Measurements from ENCODE around the gene MYO18A. TPM values are rescaled to one million over a fixed set of nuclear protein-coding genes. Genes with fewer than 3 reads are reported as not detected.
"Not testable (repeated sequence)": the region's sequence is repeated elsewhere in the genome, so short reads cannot be mapped to it uniquely, and the experiment has no call there.

The MYO18A gene
- total and polyA plus RNA-seq, 2 experiments from 2014 or later: 16.0 to 30.5 TPM

DNA sequence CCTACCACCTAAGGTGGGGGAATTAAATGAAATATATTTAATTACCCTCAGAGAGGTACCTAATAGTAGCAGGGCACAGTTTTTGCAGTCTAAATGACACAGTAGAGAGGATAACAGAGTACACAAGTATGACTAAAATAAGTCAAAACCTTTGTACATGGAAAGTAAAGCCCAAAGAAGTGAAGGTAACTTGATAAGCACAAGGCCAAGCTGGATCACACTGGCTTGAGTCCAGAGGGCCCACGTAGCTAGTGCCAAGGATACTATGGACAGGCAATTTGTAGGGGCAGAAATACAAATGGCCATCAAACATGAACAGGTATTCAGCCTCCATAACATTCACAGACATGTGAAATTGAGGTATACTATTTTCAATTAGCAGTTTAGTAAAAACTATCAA, 7.6 kb downstream of the MYO18A start:
- Histone ChIP-seq H3F3A (ENCODE audit: insufficient read depth) (peaks cover 5% of the 10 kb centered on the region; the same call in 1 of the 2 replicates), H3K27me3 (replicated peaks; ENCODE audit: insufficient read depth) (no peaks in the 10 kb centered on the region), H3K9me2 (ENCODE audit: insufficient read depth) (no peaks in the 10 kb centered on the region), H3K27ac (no peak overlapping the region), H3K4me2 (ENCODE audit: unreplicated experiment) (no peak overlapping the region), H3K36me3 (ENCODE audit: low read depth) (no peaks in the 10 kb centered on the region), H4K20me1 (ENCODE audit: insufficient read depth) (no peaks in the 10 kb centered on the region), H2AFZ (no peak overlapping the region), H3K9me3 (ENCODE audit: low read depth) (no peaks in the 10 kb centered on the region), H3K4me3 (no peak overlapping the region), H3K9ac (no peak overlapping the region), H3K79me2 (ENCODE audit: insufficient read depth) (peaks cover 14% of the 10 kb centered on the region; the same call in 1 of the 2 replicates), H3K4me1 (ENCODE audit: insufficient read depth) (no peaks in the 10 kb centered on the region)
- 87 to 88% methylated on average over 1 of the region's 1 CpG for WGBS, 2 experiments (ENCODE audit: low coverage in 1 of 2, low lambda C conversion rate in 2 of 2, missing lambda C conversion rate in 2 of 2)
- no peak for DNase-seq
- in situ Hi-C loops (cut with MboI): no loop called here
- TF ChIP-seq EZH2 (IDR thresholded peaks at IDR 0.05; ENCODE audit: insufficient read depth, poor library complexity, severe bottlenecking): no peak
- TF ChIP-seq EZH2phosphoT487 (IDR thresholded peaks at IDR 0.05; ENCODE audit: insufficient read depth, low read depth): no peak

DNA sequence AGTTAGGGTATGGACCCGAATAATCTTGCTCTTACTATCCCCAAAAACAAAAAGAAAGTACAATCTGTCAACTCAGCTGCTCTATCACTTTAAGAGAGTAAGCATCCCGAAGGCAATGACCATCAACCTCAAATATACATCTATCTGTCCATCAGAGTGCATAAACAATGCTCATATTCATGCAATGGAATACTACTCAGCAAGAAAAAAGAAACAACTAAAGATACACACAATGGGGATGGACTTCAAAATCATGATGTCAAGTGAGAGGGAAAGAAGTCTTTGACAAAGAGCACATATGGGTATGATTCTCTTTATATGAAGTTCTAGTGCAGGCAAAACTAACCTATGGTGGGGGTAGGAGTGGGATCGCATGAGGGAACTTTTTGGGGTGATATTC, 9.5 kb downstream of the MYO18A start:
- H3K9me3 ChIP-seq (ENCODE audit: low read depth): no peaks in the 10 kb centered on the region
- H3K36me3 ChIP-seq (ENCODE audit: low read depth): no peaks in the 10 kb centered on the region
- no peak overlapping the region for H3K4me3 ChIP-seq
- WGBS, 2 experiments (ENCODE audit: low coverage in 1 of 2, low lambda C conversion rate in 2 of 2, missing lambda C conversion rate in 2 of 2): 74 to 83% methylated on average over 3 of the region's 3 CpGs
- no peak overlapping the region for H2AFZ ChIP-seq
- no peaks in the 10 kb centered on the region for H3K9me2 ChIP-seq (ENCODE audit: insufficient read depth)
- H3K9ac ChIP-seq: no peak overlapping the region
- H4K20me1 ChIP-seq (ENCODE audit: insufficient read depth): no peaks in the 10 kb centered on the region
- DNase-seq: no peak
- H3K4me1 ChIP-seq (ENCODE audit: insufficient read depth): no peaks in the 10 kb centered on the region
- H3K4me2 ChIP-seq (ENCODE audit: unreplicated experiment): no peak overlapping the region
- H3F3A ChIP-seq (ENCODE audit: insufficient read depth): no peaks in the 10 kb centered on the region
- TF ChIP-seq EZH2 (IDR thresholded peaks at IDR 0.05; ENCODE audit: insufficient read depth, poor library complexity, severe bottlenecking): no peak
- no peak for TF ChIP-seq EZH2phosphoT487 (IDR thresholded peaks at IDR 0.05; ENCODE audit: insufficient read depth, low read depth)
- in situ Hi-C loops (cut with MboI): no loop called here
- H3K79me2 ChIP-seq (ENCODE audit: insufficient read depth): 0 out of 2 replicates have a peak, but pooled peaks cover 6% of the 10 kb centered on the region
- H3K27me3 ChIP-seq (replicated peaks; ENCODE audit: insufficient read depth): no peaks in the 10 kb centered on the region
- no peak overlapping the region for H3K27ac ChIP-seq

DNA sequence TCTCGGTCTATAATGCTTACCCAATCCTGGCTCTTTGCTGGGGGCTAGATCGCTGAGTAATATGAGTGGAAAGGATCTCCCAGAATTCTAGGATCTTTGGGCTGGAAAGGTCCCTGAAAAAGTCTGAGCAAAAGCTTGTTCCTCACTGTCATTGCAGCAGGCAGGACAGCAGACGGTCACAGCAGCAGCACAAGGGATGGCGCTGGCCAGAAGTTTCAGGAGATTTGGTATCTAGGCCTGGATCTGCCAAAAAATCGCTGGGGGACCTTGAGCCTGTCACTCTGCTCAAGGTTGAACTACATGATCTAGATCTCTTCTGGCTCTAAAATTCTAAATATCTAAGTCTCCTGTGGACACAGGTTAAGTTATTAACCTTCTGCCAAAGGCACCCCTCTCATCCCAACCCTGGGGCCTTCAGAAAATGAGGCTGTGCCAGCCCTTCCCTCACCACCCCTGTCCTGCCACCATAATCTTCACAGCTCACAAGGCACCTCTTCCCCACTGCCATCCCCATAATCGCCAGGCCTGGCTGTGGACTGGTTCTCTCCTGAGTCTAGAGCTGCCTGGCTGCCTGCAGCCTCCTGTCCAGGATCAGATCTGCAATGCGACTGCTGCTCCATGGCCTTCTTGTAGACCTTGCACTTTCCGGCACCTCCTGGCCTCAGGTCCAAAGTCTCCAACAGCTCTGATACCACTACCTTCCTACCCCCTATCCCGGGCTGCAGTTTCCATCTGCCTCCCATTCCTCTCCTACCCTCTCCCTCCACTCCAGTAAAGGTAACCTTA, 10.2 kb downstream of the MYO18A start:
- 90 to 93% methylated on average over 9 of the region's 9 CpGs for WGBS, 2 experiments (ENCODE audit: low coverage in 1 of 2, low lambda C conversion rate in 2 of 2, missing lambda C conversion rate in 2 of 2)
- H3K79me2 ChIP-seq (ENCODE audit: insufficient read depth): 0 out of 2 replicates have a peak, but pooled peaks cover 6% of the 10 kb centered on the region

DNA sequence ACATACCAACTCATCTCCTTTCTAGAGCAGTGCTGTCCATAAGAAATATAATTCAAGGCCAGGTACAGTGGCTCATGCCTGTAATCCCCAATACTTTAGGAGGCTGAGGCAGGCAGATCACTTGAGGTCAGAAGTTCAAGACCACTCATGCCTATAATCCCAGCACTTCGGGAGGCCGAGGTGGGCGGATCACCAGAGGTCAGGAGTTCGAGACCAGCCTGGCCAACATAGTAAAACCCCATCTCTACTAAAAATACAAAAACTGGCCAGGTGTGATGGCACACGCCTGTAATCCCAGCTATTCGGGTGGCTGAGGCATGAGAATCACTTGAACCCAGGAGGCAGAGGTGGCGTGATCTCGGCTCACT, 11.5 kb downstream of the MYO18A start:
- in situ Hi-C loops (cut with MboI): not testable (repeated sequence)
- WGBS, 2 experiments (ENCODE audit: low coverage in 1 of 2, low lambda C conversion rate in 2 of 2, missing lambda C conversion rate in 2 of 2): 95 to 96% methylated on average over 8 of the region's 8 CpGs

More for the DNA sequence above, 10.2 kb downstream of the MYO18A start:
- Histone ChIP-seq H3K27me3 (replicated peaks; ENCODE audit: insufficient read depth) (no peaks in the 10 kb centered on the region), H3K4me2 (ENCODE audit: unreplicated experiment) (no peak overlapping the region), H3K27ac (no peak overlapping the region), H3K36me3 (ENCODE audit: low read depth) (no peaks in the 10 kb centered on the region), H2AFZ (no peak overlapping the region), H4K20me1 (ENCODE audit: insufficient read depth) (no peaks in the 10 kb centered on the region), H3K4me1 (ENCODE audit: insufficient read depth) (no peaks in the 10 kb centered on the region), H3K9me3 (ENCODE audit: low read depth) (no peaks in the 10 kb centered on the region), H3F3A (ENCODE audit: insufficient read depth) (no peaks in the 10 kb centered on the region), H3K9me2 (ENCODE audit: insufficient read depth) (no peaks in the 10 kb centered on the region), H3K4me3 (no peak overlapping the region), H3K9ac (no peak overlapping the region)
- TF ChIP-seq EZH2 (IDR thresholded peaks at IDR 0.05; ENCODE audit: insufficient read depth, poor library complexity, severe bottlenecking) (no peak), EZH2phosphoT487 (IDR thresholded peaks at IDR 0.05; ENCODE audit: insufficient read depth, low read depth) (no peak)
- in situ Hi-C loops (cut with MboI): no loop called here
- no peak for DNase-seq

More for the DNA sequence above, 11.5 kb downstream of the MYO18A start:
- not testable (repeated sequence) for H3K79me2 ChIP-seq (ENCODE audit: insufficient read depth); H3K36me3 ChIP-seq (ENCODE audit: low read depth); H3K4me3 ChIP-seq; H2AFZ ChIP-seq; H3K27ac ChIP-seq; H3K4me2 ChIP-seq (ENCODE audit: unreplicated experiment); DNase-seq; H3K4me1 ChIP-seq (ENCODE audit: insufficient read depth); H3K9me3 ChIP-seq (ENCODE audit: low read depth); H3K9ac ChIP-seq; H4K20me1 ChIP-seq (ENCODE audit: insufficient read depth); H3K9me2 ChIP-seq (ENCODE audit: insufficient read depth); H3F3A ChIP-seq (ENCODE audit: insufficient read depth); H3K27me3 ChIP-seq (replicated peaks; ENCODE audit: insufficient read depth)
